VCaP (cell line): ENCODE measurements around the gene PPP1R9B.

ENCODE experiments used
- H3K27ac ChIP-seq: fragments of 450-650 bp; 2 replicates; pipeline ENCODE4 v1.5.1; 2017
- TF ChIP-seq, protein P1 (sequence below): fragments of 450-650 bp; conservative IDR thresholded peaks from 2 replicates; pipeline ENCODE4 v1.5.1; 2017; ENCODE audit warnings: mild to moderate bottlenecking, moderate library complexity

The PPP1R9B gene

DNA sequence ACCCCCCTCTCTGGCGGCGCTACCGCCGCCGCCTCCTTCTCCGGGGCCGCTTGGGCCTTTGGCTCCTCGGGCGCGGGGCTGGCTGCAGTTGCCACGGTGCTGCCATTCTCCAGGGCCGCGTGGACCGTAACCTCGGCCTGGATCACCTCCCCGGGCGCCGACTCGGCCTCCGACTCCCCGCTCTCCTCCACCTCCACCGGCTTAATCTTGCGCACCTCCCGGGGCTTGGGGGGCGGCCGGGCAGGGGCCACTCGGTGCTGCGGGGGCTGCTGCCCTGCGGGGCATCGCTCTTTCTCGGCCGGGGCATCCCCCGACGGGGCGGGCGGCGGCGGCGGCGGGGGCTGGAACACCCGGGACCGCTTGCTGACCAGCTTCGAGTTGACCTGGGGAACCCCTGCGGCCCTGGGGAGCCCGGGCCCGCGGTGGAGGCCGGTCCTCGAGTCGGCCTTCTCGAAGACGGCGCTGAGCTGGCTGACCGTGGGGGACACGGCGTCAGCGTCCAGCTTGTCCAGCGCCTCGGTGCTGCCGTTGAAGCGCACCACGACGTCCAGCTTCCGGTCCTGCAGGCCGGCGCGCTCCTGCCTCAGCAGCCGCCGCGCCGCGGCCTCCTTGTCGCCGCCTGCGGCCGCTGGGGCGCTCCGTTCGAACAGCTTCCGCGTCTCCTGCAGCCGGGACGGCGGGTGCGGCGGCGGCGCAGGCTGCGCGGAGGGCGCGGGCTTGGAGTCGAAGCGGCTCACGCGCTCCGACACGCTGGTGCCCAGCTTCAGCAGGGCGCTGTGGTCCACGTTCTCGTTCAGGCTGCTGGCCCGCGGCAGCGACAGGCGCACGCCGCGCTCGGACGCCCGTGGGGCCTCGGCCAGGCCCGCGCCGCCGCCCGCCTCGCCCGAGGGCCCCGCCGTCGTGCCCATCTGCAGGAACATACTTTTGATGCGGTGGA, 792 bp downstream of the PPP1R9B start:
- H3K27ac ChIP-seq: peak overlapping the region; percentile 86

DNA sequence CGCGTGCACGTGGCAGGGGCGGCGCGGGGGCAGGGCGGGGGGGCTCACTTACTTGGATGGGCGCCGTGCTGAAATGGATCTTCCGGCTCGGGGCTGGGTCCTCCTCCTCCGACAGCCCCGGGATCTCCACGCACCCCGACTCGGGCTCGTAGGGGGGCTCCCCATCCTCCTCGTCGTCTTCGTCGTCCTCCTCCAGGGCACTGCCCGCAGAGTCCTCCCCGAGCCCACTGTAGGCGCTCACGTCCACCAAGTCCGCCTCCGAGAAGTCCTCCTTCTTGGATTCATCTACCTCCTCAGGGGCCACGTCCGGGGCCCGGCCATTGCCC, 1.4 kb downstream of the PPP1R9B start:
- peak overlapping the region; percentile 86 for H3K27ac ChIP-seq
- TF ChIP-seq, protein P1, sequence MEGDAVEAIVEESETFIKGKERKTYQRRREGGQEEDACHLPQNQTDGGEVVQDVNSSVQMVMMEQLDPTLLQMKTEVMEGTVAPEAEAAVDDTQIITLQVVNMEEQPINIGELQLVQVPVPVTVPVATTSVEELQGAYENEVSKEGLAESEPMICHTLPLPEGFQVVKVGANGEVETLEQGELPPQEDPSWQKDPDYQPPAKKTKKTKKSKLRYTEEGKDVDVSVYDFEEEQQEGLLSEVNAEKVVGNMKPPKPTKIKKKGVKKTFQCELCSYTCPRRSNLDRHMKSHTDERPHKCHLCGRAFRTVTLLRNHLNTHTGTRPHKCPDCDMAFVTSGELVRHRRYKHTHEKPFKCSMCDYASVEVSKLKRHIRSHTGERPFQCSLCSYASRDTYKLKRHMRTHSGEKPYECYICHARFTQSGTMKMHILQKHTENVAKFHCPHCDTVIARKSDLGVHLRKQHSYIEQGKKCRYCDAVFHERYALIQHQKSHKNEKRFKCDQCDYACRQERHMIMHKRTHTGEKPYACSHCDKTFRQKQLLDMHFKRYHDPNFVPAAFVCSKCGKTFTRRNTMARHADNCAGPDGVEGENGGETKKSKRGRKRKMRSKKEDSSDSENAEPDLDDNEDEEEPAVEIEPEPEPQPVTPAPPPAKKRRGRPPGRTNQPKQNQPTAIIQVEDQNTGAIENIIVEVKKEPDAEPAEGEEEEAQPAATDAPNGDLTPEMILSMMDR: no peak

More for the DNA sequence above, 792 bp downstream of the PPP1R9B start:
- TF ChIP-seq, protein P1: peak; percentile 23

DNA sequence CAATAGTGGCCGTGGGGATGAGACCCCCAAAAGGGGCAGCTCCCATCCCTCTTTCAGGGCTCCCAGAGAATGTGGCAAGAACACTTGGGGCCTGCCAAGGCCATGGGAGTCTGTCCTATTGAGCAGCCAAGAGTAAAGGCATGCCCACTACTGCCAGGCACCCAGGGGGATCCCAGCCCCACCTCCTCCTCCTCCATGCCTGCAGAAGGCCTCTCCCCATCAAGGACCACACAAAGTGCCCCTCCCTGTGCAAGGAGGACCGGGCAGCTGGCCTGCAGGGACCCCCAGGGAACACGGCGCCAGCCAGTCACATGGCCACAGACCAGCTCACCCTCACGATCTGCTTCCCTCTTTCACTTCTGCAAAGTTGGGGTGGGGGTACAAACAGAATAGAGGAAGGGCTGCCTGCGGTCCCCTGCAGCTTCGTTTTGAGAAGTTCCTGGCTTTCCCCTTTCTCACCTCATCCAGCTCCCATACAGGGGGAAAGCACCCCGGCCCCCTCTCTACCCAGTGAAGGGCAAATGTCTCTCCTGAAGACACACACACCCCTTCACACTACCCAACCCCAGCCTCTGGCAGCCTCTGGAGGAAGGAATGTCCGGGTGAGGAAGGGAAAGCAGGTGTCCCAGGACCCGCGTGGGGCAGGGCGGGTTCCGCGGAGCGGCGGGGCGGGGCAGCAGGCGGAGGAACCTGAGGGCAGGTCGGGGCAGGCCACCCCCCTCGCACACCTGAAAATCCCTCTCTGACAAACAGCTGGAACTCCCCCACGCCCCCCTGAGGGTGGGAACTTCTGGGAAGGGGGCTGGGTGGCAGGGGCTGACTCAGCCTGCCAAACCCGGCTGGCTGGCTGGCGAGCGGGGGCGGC, 2.0 kb downstream of the PPP1R9B start:
- peak overlapping the region; percentile 86 for H3K27ac ChIP-seq
- TF ChIP-seq, protein P1: no peak

DNA sequence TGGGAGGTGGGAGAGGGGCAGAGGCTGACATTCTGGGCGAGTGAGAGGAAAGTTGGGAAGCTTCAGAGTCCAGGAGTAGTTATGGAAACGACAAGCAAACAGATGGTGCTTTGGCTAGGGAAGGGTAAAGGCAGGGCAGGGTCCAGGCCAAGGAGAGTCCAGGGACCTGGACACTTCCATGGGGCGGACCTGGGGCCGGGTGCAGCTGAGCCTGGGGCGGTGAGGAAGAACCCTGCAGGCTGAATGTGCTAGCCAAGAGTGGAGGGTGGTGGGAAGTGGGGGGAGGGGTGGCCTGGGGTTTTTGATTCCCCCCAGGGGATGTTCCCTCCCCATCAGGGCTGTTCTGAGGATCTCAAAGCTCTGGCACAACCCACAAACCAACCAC, 2.6 kb downstream of the PPP1R9B start:
- TF ChIP-seq, protein P1: no peak
- H3K27ac ChIP-seq: peak overlapping the region; percentile 86

DNA sequence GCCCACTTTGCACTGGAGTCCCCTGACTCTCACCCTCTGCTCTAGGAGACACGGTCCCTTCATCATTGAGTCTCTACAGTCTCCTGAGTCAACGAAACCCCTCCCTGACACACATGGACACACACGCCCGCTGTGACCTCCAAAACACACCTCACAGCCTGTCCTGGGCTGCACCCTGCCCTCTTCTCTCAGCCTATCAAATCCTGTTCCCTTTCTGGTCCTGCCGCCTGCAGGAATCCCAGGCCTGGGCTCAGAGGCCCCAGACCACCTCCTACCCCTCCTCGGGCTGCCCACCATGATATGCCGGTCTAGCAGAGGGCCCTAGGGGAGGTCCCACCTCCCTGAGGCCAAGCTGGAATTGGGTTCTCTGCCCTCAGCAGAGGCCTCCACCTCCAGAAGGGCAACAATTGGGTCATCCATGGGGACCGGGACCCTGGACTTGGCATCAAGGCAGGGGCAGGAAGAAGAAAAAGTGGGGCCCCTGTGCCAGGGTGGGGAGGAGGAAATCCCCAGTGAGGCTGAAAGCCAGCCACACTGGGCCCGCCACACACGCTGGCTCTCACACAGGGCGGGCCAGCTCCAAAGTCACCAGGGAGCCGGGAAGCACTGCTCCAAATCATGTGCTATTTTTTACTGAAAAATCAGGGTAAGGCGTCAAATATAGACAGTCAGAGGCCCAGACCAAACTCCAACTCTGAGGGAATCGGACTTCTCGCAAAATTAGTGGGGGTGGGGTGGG, 3.4 kb downstream of the PPP1R9B start:
- TF ChIP-seq, protein P1: no peak
- no peak overlapping the region for H3K27ac ChIP-seq

DNA sequence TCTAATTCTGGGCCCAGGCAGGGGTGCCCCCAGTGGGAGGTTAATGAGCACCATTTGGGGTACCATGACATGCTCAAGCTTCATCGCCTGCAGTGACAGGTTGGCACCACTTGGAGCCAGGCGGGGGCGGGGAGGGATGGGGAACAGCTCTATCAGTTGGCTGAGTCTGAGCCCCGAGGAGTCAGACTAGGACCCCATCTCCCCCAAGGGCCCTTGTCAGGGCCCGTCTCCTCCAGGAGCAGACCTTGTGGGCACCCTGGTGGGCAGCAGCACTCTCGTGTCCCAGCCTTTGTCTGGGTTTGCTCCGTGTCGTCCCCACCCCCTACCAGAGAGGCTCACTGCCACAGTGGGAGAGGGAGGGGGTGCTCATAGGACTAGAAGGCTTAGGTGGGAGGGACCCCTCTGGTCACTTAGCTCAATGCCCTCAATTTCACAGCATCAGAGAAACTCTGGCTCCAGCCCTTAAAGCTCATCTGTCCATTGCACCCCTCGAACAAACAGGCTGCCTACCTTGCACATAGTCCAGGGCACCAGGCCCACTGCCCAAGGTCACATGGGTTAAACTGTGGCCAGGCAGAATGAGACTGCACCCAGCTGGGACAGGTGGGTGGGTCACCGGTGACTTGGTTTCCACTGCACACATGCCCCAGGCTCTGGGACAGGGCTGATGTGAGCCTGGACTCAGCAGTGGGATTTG, 4.1 kb downstream of the PPP1R9B start:
- TF ChIP-seq, protein P1: no peak; the same call in 1 of the 2 replicates
- no peak overlapping the region for H3K27ac ChIP-seq
